ENCODE results near the gene SYNPO2.

SYNPO2 gene

DNA sequence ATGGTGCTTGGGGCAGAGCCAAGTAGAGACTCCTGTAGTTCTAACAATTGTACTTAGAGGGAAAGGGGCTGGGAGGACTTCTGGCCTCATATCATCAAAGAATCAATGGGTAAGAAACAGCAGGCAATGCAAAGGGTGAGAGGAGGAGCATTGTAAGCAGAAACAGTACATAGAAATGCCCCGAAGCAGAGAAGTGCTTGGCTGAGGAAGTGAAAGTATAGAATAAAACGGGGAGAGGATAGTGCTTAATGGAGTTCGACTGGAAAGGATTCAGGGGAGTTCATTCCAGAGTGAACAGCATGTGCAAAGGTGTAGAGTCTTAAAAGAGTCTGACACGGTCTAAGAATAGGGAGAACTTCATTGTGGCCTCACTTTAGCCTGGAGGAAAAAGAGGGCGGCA lies 103.0 kb downstream of the SYNPO2 start:
- Histone ChIP-seq H2AFZ (ENCODE audit: low read length) (peak overlapping the region; percentile 9; the same call in 1 of the 2 replicates), H3K27me3 (ENCODE audit: insufficient read depth, low read length, poor library complexity, severe bottlenecking) (no peaks in the 10 kb centered on the region), H4K20me1 (ENCODE audit: insufficient read depth, low read length, poor library complexity, severe bottlenecking) (no peaks in the 10 kb centered on the region), H3K36me3 (ENCODE audit: insufficient read depth, low read length) (no peaks in the 10 kb centered on the region), H3K79me2 (ENCODE audit: insufficient read depth, low read length) (no peaks in the 10 kb centered on the region), H3K4me2 (ENCODE audit: low read depth, low read length, poor library complexity, severe bottlenecking) (no peak overlapping the region), H3K4me1 (ENCODE audit: insufficient read depth, low read length, poor library complexity, severe bottlenecking) (no peaks in the 10 kb centered on the region), H3K9me2 (replicated peaks; ENCODE audit: low read depth, low read length) (no peaks in the 10 kb centered on the region), H3K4me3 (ENCODE audit: low read length, poor library complexity, severe bottlenecking) (no peak overlapping the region), H3F3A (ENCODE audit: low read depth) (no peaks in the 10 kb centered on the region), H3K9ac (ENCODE audit: low read depth, low read length, poor library complexity, severe bottlenecking) (no peak overlapping the region), H3K9me3 (ENCODE audit: insufficient read depth, low read depth, low read length) (no peaks in the 10 kb centered on the region)
- TF ChIP-seq EZH2phosphoT487 (IDR thresholded peaks at IDR 0.05; ENCODE audit: borderline replicate concordance): no peak
- TF ChIP-seq, protein P1, sequence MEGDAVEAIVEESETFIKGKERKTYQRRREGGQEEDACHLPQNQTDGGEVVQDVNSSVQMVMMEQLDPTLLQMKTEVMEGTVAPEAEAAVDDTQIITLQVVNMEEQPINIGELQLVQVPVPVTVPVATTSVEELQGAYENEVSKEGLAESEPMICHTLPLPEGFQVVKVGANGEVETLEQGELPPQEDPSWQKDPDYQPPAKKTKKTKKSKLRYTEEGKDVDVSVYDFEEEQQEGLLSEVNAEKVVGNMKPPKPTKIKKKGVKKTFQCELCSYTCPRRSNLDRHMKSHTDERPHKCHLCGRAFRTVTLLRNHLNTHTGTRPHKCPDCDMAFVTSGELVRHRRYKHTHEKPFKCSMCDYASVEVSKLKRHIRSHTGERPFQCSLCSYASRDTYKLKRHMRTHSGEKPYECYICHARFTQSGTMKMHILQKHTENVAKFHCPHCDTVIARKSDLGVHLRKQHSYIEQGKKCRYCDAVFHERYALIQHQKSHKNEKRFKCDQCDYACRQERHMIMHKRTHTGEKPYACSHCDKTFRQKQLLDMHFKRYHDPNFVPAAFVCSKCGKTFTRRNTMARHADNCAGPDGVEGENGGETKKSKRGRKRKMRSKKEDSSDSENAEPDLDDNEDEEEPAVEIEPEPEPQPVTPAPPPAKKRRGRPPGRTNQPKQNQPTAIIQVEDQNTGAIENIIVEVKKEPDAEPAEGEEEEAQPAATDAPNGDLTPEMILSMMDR (conservative IDR thresholded peaks at IDR 0.05; ENCODE audit: low read length): no peak

DNA sequence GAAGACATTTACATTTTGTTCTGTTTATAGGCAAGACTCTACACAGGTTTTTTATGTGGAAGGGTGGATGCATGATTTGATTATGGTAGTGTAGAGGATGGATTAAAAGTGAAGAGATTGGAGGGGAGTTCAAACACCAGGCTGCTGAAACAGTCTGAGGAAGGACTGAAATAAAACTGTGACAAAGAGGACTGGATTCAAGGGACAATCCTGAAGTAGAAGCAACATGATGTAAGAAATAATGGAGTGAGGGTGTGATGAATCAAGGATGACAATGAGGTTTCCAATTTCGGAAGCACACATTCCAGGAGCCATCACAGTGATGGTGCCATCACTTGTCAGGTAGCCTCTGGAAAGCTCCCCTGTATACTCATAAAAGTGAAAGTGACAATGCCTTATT lies 103.5 kb downstream of the SYNPO2 start:
- H3K4me3 ChIP-seq (ENCODE audit: low read length, poor library complexity, severe bottlenecking): no peak overlapping the region
- H3K4me1 ChIP-seq (ENCODE audit: insufficient read depth, low read length, poor library complexity, severe bottlenecking): no peaks in the 10 kb centered on the region
- H2AFZ ChIP-seq (ENCODE audit: low read length): no peak overlapping the region; the same call in 1 of the 2 replicates
- no peaks in the 10 kb centered on the region for H3K79me2 ChIP-seq (ENCODE audit: insufficient read depth, low read length)
- H3K9ac ChIP-seq (ENCODE audit: low read depth, low read length, poor library complexity, severe bottlenecking): no peak overlapping the region
- no peaks in the 10 kb centered on the region for H3F3A ChIP-seq (ENCODE audit: low read depth)
- H3K9me3 ChIP-seq (ENCODE audit: insufficient read depth, low read depth, low read length): no peaks in the 10 kb centered on the region
- no peaks in the 10 kb centered on the region for H3K9me2 ChIP-seq (replicated peaks; ENCODE audit: low read depth, low read length)
- no peak overlapping the region for H3K4me2 ChIP-seq (ENCODE audit: low read depth, low read length, poor library complexity, severe bottlenecking)
- TF ChIP-seq, protein P1 (conservative IDR thresholded peaks at IDR 0.05; ENCODE audit: low read length): no peak
- TF ChIP-seq EZH2phosphoT487 (IDR thresholded peaks at IDR 0.05; ENCODE audit: borderline replicate concordance): no peak
- H3K27me3 ChIP-seq (ENCODE audit: insufficient read depth, low read length, poor library complexity, severe bottlenecking): no peaks in the 10 kb centered on the region
- no peaks in the 10 kb centered on the region for H4K20me1 ChIP-seq (ENCODE audit: insufficient read depth, low read length, poor library complexity, severe bottlenecking)
- H3K36me3 ChIP-seq (ENCODE audit: insufficient read depth, low read length): no peaks in the 10 kb centered on the region

DNA sequence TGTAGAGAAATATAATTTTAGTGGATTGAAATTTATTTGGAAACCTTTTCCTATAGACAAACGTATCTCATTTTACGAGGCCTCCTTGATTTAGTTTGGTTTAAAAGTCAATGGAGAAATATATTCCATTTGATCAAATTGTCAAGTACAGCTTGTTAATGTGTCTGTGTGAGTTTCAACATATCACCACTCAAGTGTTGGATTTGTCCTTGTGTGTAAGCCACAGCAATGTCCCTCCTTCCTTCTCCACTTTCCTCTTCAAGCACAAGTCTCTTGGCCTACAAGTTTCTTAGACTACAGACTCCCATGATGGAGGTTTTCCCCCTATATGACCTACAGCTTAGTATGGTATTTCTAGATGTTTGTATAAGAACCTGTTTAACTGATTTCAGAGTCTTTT lies 104.7 kb downstream of the SYNPO2 start:
- Histone ChIP-seq H3K9me2 (replicated peaks; ENCODE audit: low read depth, low read length) (no peaks in the 10 kb centered on the region), H3K27me3 (ENCODE audit: insufficient read depth, low read length, poor library complexity, severe bottlenecking) (no peaks in the 10 kb centered on the region), H3K4me3 (ENCODE audit: low read length, poor library complexity, severe bottlenecking) (no peak overlapping the region), H3K9ac (ENCODE audit: low read depth, low read length, poor library complexity, severe bottlenecking) (no peak overlapping the region), H3K4me2 (ENCODE audit: low read depth, low read length, poor library complexity, severe bottlenecking) (no peak overlapping the region), H4K20me1 (ENCODE audit: insufficient read depth, low read length, poor library complexity, severe bottlenecking) (no peaks in the 10 kb centered on the region), H3K4me1 (ENCODE audit: insufficient read depth, low read length, poor library complexity, severe bottlenecking) (no peaks in the 10 kb centered on the region), H3K36me3 (ENCODE audit: insufficient read depth, low read length) (no peaks in the 10 kb centered on the region), H3K9me3 (ENCODE audit: insufficient read depth, low read depth, low read length) (no peaks in the 10 kb centered on the region), H2AFZ (ENCODE audit: low read length) (no peak overlapping the region), H3F3A (ENCODE audit: low read depth) (no peaks in the 10 kb centered on the region), H3K79me2 (ENCODE audit: insufficient read depth, low read length) (no peaks in the 10 kb centered on the region)
- no peak for TF ChIP-seq EZH2phosphoT487 (IDR thresholded peaks at IDR 0.05; ENCODE audit: borderline replicate concordance)

DNA sequence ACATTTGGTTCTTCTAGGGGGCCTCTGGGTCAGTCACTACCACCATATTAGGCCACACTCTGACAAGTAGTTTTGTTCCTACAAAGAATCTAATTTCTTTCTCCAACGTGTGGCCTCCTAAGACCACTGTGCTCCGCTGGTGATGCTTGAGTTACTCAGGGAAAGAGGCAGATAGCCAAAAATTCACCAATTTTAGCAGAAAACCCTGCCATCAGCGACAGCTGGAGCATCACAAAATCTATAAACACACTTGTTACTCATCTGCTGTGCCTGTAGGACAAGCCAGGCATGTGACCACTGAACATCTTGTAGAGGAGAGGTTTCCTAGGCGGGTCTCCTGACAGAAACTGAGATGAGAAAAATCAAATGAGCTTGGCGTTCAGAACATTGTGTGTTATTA lies 105.4 kb downstream of the SYNPO2 start:
- H3K4me1 ChIP-seq (ENCODE audit: insufficient read depth, low read length, poor library complexity, severe bottlenecking): no peaks in the 10 kb centered on the region
- no peak overlapping the region for H3K4me2 ChIP-seq (ENCODE audit: low read depth, low read length, poor library complexity, severe bottlenecking)
- no peaks in the 10 kb centered on the region for H3K36me3 ChIP-seq (ENCODE audit: insufficient read depth, low read length)
- no peaks in the 10 kb centered on the region for H3K79me2 ChIP-seq (ENCODE audit: insufficient read depth, low read length)
- H3K9ac ChIP-seq (ENCODE audit: low read depth, low read length, poor library complexity, severe bottlenecking): no peak overlapping the region
- no peaks in the 10 kb centered on the region for H3K9me3 ChIP-seq (ENCODE audit: insufficient read depth, low read depth, low read length)
- no peaks in the 10 kb centered on the region for H3K27me3 ChIP-seq (ENCODE audit: insufficient read depth, low read length, poor library complexity, severe bottlenecking)
- no peaks in the 10 kb centered on the region for H4K20me1 ChIP-seq (ENCODE audit: insufficient read depth, low read length, poor library complexity, severe bottlenecking)
- H3F3A ChIP-seq (ENCODE audit: low read depth): no peaks in the 10 kb centered on the region
- TF ChIP-seq EZH2phosphoT487 (IDR thresholded peaks at IDR 0.05; ENCODE audit: borderline replicate concordance): no peak
- TF ChIP-seq, protein P1 (conservative IDR thresholded peaks at IDR 0.05; ENCODE audit: low read length): no peak
- H2AFZ ChIP-seq (ENCODE audit: low read length): no peak overlapping the region
- no peak overlapping the region for H3K4me3 ChIP-seq (ENCODE audit: low read length, poor library complexity, severe bottlenecking)
- H3K9me2 ChIP-seq (replicated peaks; ENCODE audit: low read depth, low read length): no peaks in the 10 kb centered on the region

All from Loucy (cell line).